OCI-LY7 (cell line): Measurements from ENCODE around the gene MMP19. TPM values are rescaled to one million over a fixed set of nuclear protein-coding genes. Genes with fewer than 3 reads are reported as not detected.

ENCODE experiments used
- BruUV-seq: library from RNA; stranded (reverse); fragments of 400-500 nt; replicated peaks from 2 replicates; lab custom pipeline; 2021; lab: Mats Ljungman, UMichigan
- CTCF ChIA-PET: fragments of 300-600 bp; sonication (Branson Sonifier 250); formaldehyde crosslinking; loops from one replicate; lab custom pipeline; 2022; ENCODE audit warnings: antibody characterized with exemption; ENCODE audit not compliant: unreplicated experiment; lab: Charles Lee
- POLR2A ChIA-PET: fragments of 300-600 bp; sonication (Branson Sonifier 250); formaldehyde crosslinking; loops from one replicate; lab custom pipeline; 2022; ENCODE audit warnings: antibody characterized with exemption; lab: Charles Lee
- DNase-seq: peaks from one replicate; pipeline ENCODE4 v3.0.0-alpha.2; 2015; ENCODE audit warnings: low spot score
- H2AFZ ChIP-seq: fragments of 200-600 bp; sonication (generic), shearing (Covaris generic); 2 replicates; pipeline ENCODE4 v1.6.1; 2014; ENCODE audit warnings: mild to moderate bottlenecking, antibody characterized with exemption, low read length, moderate library complexity
- H3K27ac ChIP-seq: fragments of 200-600 bp; sonication (generic); 2 replicates; pipeline ENCODE4 v1.5.1; 2014; ENCODE audit warnings: mixed run types, low read depth, mild to moderate bottlenecking, moderate library complexity, low read length, inconsistent platforms; ENCODE audit not compliant: poor library complexity, severe bottlenecking
- H3K36me3 ChIP-seq: fragments of 200-600 bp; sonication (generic); 2 replicates; pipeline ENCODE4 v1.6.1; 2014; ENCODE audit warnings: mild to moderate bottlenecking, antibody characterized with exemption, low read length, moderate library complexity, mixed read lengths; ENCODE audit not compliant: insufficient read depth
- H3K4me1 ChIP-seq: fragments of 200-600 bp; sonication (generic); 2 replicates; pipeline ENCODE4 v1.5.1; 2014; ENCODE audit warnings: mild to moderate bottlenecking, low read length; ENCODE audit not compliant: insufficient read depth, poor library complexity, severe bottlenecking
- H3K4me2 ChIP-seq: fragments of 200-600 bp; sonication (generic); 2 replicates; pipeline ENCODE4 v1.6.1; 2014; ENCODE audit warnings: mild to moderate bottlenecking, low read length
- H3K4me3 ChIP-seq: fragments of 200-600 bp; sonication (generic); 2 replicates; pipeline ENCODE4 v1.5.1; 2014; ENCODE audit warnings: mild to moderate bottlenecking, low read depth, low read length; ENCODE audit not compliant: poor library complexity, severe bottlenecking
- H3K79me2 ChIP-seq: fragments of 200-600 bp; sonication (generic); 2 replicates; pipeline ENCODE4 v1.6.1; 2016; ENCODE audit warnings: low read depth, mild to moderate bottlenecking, low read length, moderate library complexity, mixed read lengths; ENCODE audit not compliant: insufficient read depth
- H3K9me2 ChIP-seq: fragments of 200-600 bp; sonication (generic); 2 replicates; pipeline ENCODE4 v1.6.1; 2016; ENCODE audit warnings: mild to moderate bottlenecking, low read length, mixed read lengths; ENCODE audit not compliant: insufficient read depth
- H3K9me3 ChIP-seq: fragments of 200-600 bp; sonication (generic); 2 replicates; pipeline ENCODE4 v1.6.1; 2014; ENCODE audit warnings: mild to moderate bottlenecking, mixed run types, low read length, mixed read lengths
- H4K20me1 ChIP-seq: fragments of 200-600 bp; sonication (generic); 2 replicates; pipeline ENCODE4 v1.6.1; 2014; ENCODE audit warnings: mild to moderate bottlenecking, antibody characterized with exemption, low read length, moderate library complexity, mixed read lengths; ENCODE audit not compliant: insufficient read depth
- EZH2phosphoT487 ChIP-seq: fragments of 200-600 bp; sonication (generic); IDR thresholded peaks from 2 replicates; pipeline ENCODE4 v1.6.1; 2018; ENCODE audit warnings: low read depth, borderline replicate concordance, mild to moderate bottlenecking, mixed run types, antibody characterized with exemption, low read length, moderate library complexity, mixed read lengths
- intact Hi-C: fragments of 100-400 bp; cut with micrococcal nuclease; formaldehyde crosslinking; loops from one replicate; pipeline ENCODE4 v1.10.0; 2022; ENCODE audit not compliant: unreplicated experiment
- total RNA-seq, 2 experiments: library from RNA; depleted of rRNA in 1 of 2; stranded (reverse); fragments of >200 nt in 1 of 2; shearing (Covaris generic) in 1 of 2; gene quantifications; 2 replicates each; pipeline ENCODE4 v1.2.3, GENCODE V29; 2014 to 2022
- TF ChIP-seq, protein P1 (sequence below): fragments of 200-600 bp; sonication (generic); conservative IDR thresholded peaks from 2 replicates; pipeline ENCODE4 v1.5.1; 2014; ENCODE audit warnings: mild to moderate bottlenecking, antibody characterized with exemption, low read length, moderate library complexity, mixed read lengths

MMP19 gene
- total RNA-seq, 2 experiments from 2014 or later, result not detected

DNA sequence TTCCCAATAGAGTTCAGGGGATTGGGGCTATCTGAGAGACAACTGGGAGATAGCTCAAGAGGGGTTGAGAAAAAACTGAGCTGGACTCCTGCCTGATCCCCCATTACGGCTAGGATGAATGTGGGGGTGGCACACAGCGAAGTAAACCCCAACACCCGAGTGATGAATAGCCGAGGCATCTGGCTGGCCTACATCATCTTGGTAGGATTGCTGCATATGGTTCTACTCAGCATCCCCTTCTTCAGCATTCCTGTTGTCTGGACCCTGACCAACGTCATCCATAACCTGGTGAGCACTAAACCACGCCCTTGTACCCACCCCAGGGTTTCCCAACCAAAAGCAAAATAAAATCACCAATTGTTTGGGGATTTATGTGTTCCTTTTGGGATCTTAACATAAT, 23.9 kb downstream of the MMP19 start:
- peak overlapping the region; percentile 97 for H3K4me3 ChIP-seq
- H3K9me2 ChIP-seq, result no peaks in the 10 kb centered on the region
- peak overlapping the region; percentile 99 for H3K4me2 ChIP-seq
- no TSS peak for BruUV-seq
- H2AFZ ChIP-seq, result no peak overlapping the region
- no peak overlapping the region for H3K27ac ChIP-seq
- H3K36me3 ChIP-seq, result peaks cover 77% of the 10 kb centered on the region
- no peak for DNase-seq
- H4K20me1 ChIP-seq, result peaks cover 19% of the 10 kb centered on the region
- ChIA-PET CTCF (interaction anchor here (1.7 kb wide), 1 partner anchor 11 kb away, joined by 7 read pairs; the partner anchor contains the start of gene DNAJC14), POLR2A (interaction anchor here (0.5 to 4.8 kb wide), 12 partner anchors 8 to 541 kb away, joined by 3 to 41 read pairs (median 8); partner anchors contain the start of genes DNAJC14, PYM1 and STAT2)
- TF ChIP-seq EZH2phosphoT487, result no peak
- TF ChIP-seq, protein P1, sequence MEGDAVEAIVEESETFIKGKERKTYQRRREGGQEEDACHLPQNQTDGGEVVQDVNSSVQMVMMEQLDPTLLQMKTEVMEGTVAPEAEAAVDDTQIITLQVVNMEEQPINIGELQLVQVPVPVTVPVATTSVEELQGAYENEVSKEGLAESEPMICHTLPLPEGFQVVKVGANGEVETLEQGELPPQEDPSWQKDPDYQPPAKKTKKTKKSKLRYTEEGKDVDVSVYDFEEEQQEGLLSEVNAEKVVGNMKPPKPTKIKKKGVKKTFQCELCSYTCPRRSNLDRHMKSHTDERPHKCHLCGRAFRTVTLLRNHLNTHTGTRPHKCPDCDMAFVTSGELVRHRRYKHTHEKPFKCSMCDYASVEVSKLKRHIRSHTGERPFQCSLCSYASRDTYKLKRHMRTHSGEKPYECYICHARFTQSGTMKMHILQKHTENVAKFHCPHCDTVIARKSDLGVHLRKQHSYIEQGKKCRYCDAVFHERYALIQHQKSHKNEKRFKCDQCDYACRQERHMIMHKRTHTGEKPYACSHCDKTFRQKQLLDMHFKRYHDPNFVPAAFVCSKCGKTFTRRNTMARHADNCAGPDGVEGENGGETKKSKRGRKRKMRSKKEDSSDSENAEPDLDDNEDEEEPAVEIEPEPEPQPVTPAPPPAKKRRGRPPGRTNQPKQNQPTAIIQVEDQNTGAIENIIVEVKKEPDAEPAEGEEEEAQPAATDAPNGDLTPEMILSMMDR, result no peak
- H3K9me3 ChIP-seq, result no peaks in the 10 kb centered on the region
- intact Hi-C loops, result loop anchor here (2.0 to 5.0 kb wide), 2 partner anchors 154 to 223 kb away; partner anchors contain the start of gene RPS26
- H3K79me2 ChIP-seq, result peaks cover 52% of the 10 kb centered on the region
- peaks cover 35% of the 10 kb centered on the region for H3K4me1 ChIP-seq

DNA sequence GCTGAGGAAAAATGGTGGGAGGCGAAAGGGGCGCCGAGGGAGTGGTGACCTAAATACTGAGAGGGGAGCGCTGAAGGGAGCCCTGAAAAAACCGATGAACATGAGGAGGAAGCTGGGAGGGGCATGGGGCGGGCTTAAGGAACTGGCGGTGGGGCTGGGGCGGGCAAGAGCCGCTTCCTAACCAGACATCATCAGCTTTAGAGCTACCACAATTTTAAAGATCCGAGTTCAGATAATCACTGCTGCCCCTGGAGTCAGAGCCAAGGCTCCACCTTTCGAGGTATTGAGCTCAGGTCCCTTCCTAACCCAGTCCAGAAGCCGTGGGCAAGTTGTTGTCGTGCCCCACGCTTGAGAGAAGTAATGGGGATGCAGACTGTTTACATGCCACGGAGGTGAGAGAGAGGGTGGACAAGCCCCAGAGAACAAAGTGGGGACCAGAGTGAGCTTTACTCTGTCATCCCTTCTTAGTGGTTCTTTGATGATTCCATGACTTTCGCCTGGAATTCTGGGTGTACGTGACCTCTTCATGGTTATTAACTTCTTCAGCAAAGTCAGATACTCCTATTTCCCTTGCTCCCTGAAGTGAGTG, 24.5 kb downstream of the MMP19 start:
- ChIA-PET POLR2A (interaction anchor here (0.6 to 4.8 kb wide), 32 partner anchors 8 to 542 kb away, joined by 3 to 41 read pairs (median 5); partner anchors contain the start of genes BLOC1S1, DNAJC14, PYM1 and RAB5B), CTCF (interaction anchor here (0.6 to 1.7 kb wide), 6 partner anchors 12 to 118 kb away, joined by 3 to 7 read pairs (median 4); partner anchors contain the start of gene DNAJC14)
- Histone ChIP-seq H3K9me2 (no peaks in the 10 kb centered on the region), H3K36me3 (peaks cover 79% of the 10 kb centered on the region), H3K9me3 (no peaks in the 10 kb centered on the region), H3K4me2 (peak overlapping the region; percentile 99), H2AFZ (peak overlapping the region; percentile 73; the same call in 1 of the 2 replicates), H3K4me3 (peak overlapping the region; percentile 97), H4K20me1 (peaks cover 21% of the 10 kb centered on the region), H3K27ac (peak overlapping the region; percentile 53), H3K4me1 (peaks cover 32% of the 10 kb centered on the region), H3K79me2 (peaks cover 58% of the 10 kb centered on the region)
- TF ChIP-seq, protein P1, result no peak
- no peak for TF ChIP-seq EZH2phosphoT487
- BruUV-seq, result TSS peak; percentile 58
- no peak for DNase-seq
- intact Hi-C loops, result loop anchor here (2.0 to 5.0 kb wide), 2 partner anchors 155 to 224 kb away; partner anchors contain the start of gene RPS26
